Small intestine (tissue), 7 donors: ENCODE data around the gene ACOT9. TPM values are rescaled to one million over a fixed set of nuclear protein-coding genes. Genes with fewer than 3 reads are reported as not detected.
A peak's percentile ranks its signal among the peaks of the same experiment; 100 is the strongest.

ENCODE experiments used
- DNase-seq, 2 donors: peaks; one replicate each; pipeline versions ENCODE4 v3.0.0 to v3.0.0-alpha.2; 2013
- FAIRE-seq: peaks from 2 replicates; lab custom pipeline; 2012; peaks lifted over from hg19 to GRCh38; lab: Jason Lieb, UNC
- H3K27ac ChIP-seq, 3 donors: one replicate each; pipeline ENCODE4 v1.5.1; 2013; ENCODE audit warnings: low read length in 2 of 3, mild to moderate bottlenecking in 2 of 3, control low read depth in 1 of 3, inconsistent platforms in 1 of 3, low read depth in 1 of 3, moderate library complexity in 1 of 3
- H3K27me3 ChIP-seq, 3 donors: one replicate each; pipeline ENCODE4 v1.6.1; 2013; ENCODE audit warnings: low read length in 3 of 3, inconsistent platforms in 1 of 3; ENCODE audit not compliant: control insufficient read depth in 3 of 3, insufficient read depth in 3 of 3
- H3K36me3 ChIP-seq, 3 donors: one replicate each; pipeline ENCODE4 v1.6.1; 2013; ENCODE audit warnings: low read length in 3 of 3, inconsistent platforms in 1 of 3, low read depth in 1 of 3, mild to moderate bottlenecking in 1 of 3, moderate library complexity in 1 of 3; ENCODE audit not compliant: control insufficient read depth in 3 of 3, insufficient read depth in 2 of 3
- H3K4me1 ChIP-seq, 3 donors: one replicate each; pipeline ENCODE4 v1.6.1; 2013; ENCODE audit warnings: low read length in 2 of 3, inconsistent platforms in 1 of 3, low read depth in 1 of 3, mild to moderate bottlenecking in 1 of 3, moderate library complexity in 1 of 3; ENCODE audit not compliant: control insufficient read depth in 3 of 3, insufficient read depth in 2 of 3
- H3K4me3 ChIP-seq, 3 donors: one replicate each; pipeline ENCODE4 v1.5.1; 2013; ENCODE audit warnings: low read length in 3 of 3, control low read depth in 1 of 3, inconsistent platforms in 1 of 3, low read depth in 1 of 3, mild to moderate bottlenecking in 1 of 3, moderate library complexity in 1 of 3
- H3K9me3 ChIP-seq, 2 donors: one replicate each; pipeline ENCODE4 v1.6.1; 2013; ENCODE audit warnings: low read depth in 1 of 2, low read length in 1 of 2; ENCODE audit not compliant: control insufficient read depth in 2 of 2, insufficient read depth in 1 of 2
- WGBS, 3 donors: extraction: QIAGEN DNeasy Blood & Tissue Kit; methylation state at CpG; one replicate each; pipeline ENCODE4 v1.1.7; 2013; 5-methylcytosine and 5-hydroxymethylcytosine counted together
- polyA plus RNA-seq, 4 donors: library from polyadenylated mRNA; stranded (reverse) in 3 of 4; unstranded in 1 of 4; fragments of 200-250 nt in 3 of 4; fragments of 120-200 nt in 1 of 4; gene quantifications; one replicate each; pipeline versions ENCODE4 v1.2.1 to v1.2.3, GENCODE V29; 2013
- donor health status: healthy with polysubstance abuse.
- donor health status: control.
- donor health status: control.
- donor health status: Bipolar disorder and iron deficiency.
- donor health status: healthy.

The ACOT9 gene
- polyA plus RNA-seq, 4 donors, result 17.8 to 43.8 (median 30.7) TPM

DNA sequence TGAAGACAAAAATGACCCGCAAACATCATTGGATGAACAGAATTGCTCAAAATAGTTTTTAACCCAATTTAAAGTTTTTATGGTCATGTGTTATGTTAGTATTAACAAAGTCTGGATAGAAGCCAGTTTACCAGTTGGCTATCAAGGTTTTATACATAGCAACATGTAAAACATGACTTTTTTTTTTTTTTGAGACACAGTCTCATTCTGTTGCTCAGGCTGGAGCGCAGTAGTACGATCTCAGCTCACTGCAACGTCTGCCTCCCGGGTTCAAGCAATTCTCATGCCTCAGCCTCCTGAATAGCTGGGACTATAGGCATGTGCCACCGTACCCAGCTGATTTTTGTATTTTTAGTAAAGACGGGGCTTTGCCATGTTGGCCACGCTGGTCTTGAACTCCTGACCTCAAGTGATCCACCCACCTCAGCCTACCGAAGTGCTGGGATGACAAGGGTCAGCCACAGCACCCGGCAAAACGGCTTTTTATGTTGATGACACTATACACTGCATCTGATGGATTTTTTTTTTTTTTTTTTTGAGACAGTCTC is 43.3 kb upstream of the ACOT9 start:
- peak overlapping the region in 2 of 3 donors; percentile 34 to 86 for H3K27ac ChIP-seq
- FAIRE-seq (no peak), DNase-seq (peak in 1 of 2 donors; percentile 11)
- H3K4me1 ChIP-seq, result peaks cover 0 to 12% (median 6%) of the 10 kb centered on the region in 3 donors
- no peak overlapping the region for H3K4me3 ChIP-seq
- peaks cover 0 to 9% (median 3%) of the 10 kb centered on the region in 3 donors for H3K36me3 ChIP-seq
- WGBS, 3 donors, result 27 to 67% (median 57%) methylated on average over 10 to 11 of the region's 11 CpGs
- no peaks in the 10 kb centered on the region for H3K27me3 ChIP-seq
- no peaks in the 10 kb centered on the region for H3K9me3 ChIP-seq

DNA sequence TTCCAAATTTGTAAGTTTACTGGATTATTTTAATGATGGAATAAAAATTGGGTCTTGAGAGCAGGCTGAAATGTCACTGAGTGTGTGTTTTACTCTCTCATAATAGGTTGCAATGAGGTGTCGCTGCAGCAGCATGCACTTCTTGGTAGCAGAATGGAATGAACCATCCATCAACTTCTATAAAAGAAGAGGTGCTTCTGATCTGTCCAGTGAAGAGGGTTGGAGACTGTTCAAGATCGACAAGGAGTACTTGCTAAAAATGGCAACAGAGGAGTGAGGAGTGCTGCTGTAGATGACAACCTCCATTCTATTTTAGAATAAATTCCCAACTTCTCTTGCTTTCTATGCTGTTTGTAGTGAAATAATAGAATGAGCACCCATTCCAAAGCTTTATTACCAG is 42.5 kb upstream of the ACOT9 start:
- peaks cover 0 to 9% (median 3%) of the 10 kb centered on the region in 3 donors for H3K36me3 ChIP-seq
- FAIRE-seq, result no peak
- H3K4me3 ChIP-seq, result peak overlapping the region in 2 of 3 donors; percentile 68 to 79
- no peaks in the 10 kb centered on the region for H3K27me3 ChIP-seq
- peaks cover 0 to 12% (median 6%) of the 10 kb centered on the region in 3 donors for H3K4me1 ChIP-seq
- H3K27ac ChIP-seq, result peak overlapping the region in 2 of 3 donors; percentile 65 to 86
- 29 to 59% (median 57%) methylated on average over 2 of the region's 2 CpGs for WGBS, 3 donors
- no peak for DNase-seq
- H3K9me3 ChIP-seq, result no peaks in the 10 kb centered on the region

DNA sequence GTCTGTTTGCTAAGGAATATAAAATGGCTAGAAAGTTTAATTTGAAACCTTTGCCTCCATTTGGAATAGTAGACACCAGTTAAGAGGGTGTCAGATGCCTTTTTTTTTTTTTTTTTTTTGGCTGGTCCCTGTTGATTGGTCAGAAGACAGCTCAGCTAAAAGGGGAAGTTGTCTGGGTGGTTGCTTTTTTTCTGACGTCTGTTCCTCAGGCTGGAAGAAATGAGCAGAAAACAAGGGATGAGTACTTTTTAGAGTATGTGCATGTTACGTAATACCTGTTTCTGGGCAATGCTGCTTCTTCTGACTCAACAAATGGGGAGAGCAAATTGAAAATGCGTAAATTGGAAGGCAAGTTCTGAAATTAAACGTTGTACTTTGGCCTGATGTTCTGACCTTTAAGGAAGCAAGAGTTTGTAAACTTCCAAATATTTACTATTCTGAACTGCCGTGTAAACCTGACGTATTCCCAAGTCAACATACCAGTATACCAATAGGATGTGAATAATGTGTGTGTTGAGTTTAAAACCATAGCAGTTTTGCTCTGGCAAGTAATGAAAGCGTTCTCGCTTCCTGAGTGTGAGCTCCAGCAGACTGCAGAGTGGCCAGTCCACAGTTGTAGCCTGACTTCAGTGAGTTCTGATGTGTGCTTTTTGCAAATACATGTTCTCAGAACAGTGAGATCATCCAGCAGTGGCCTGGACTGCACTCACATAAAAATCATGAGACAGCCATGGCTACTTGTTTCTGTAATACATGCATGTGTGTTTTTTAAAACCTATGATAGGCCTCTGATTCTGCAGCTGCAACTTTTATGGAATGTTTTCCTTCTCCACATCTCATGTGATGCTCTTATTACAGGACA is 41.6 kb upstream of the ACOT9 start:
- Histone ChIP-seq H3K4me3 (peak overlapping the region; percentile 29 to 79 (median 68)), H3K27ac (peak overlapping the region; percentile 86 to 97 (median 86)), H3K27me3 (no peaks in the 10 kb centered on the region), H3K9me3 (no peaks in the 10 kb centered on the region), H3K36me3 (peaks cover 0 to 9% (median 3%) of the 10 kb centered on the region in 3 donors), H3K4me1 (peaks cover 0 to 9% (median 6%) of the 10 kb centered on the region in 3 donors)
- 28 to 46% (median 33%) methylated on average over 8 of the region's 8 CpGs for WGBS, 3 donors
- DNase-seq, result peak in 1 of 2 donors; percentile 44
- no peak for FAIRE-seq

DNA sequence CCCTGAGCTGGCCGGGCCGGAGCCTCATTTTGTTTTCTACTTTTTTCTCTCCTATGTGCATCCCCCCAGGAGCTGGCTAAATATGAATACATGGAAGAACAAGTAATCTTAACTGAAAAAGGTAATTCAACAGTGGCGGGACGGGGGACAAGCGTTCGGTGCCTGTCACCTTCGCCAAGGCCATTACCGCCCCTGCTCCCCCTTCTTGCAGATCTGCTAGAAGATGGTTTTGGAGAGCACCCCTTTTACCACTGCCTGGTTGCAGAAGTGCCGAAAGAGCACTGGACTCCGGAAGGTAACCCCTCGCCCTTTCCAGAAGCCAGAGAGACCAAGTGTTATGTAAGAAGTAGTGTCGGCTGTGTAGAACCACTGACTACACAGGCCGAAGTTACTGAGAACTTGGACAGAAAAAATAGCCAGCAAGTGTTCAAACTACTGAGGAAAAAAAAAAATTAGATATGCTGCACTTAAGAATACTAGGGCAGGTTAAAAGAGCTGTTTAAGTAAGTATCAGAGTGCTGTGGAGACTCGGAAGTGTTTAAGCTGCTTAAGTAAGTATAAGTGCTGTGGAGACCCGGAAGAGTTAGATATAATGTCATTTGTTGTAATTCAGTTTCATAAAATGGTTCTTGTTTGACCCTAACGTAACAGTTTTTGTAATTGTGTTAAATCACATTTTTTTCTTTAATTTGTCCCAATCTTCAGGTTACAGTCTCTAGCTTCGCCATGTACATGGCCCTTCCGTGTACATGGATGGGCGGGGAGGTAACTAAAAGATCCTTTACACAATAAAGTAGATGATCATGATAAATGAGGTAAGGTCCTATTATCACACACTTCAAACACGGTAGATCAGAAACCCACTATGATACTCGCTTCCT is 40.8 kb upstream of the ACOT9 start:
- Histone ChIP-seq H3K36me3 (peaks cover 0 to 9% (median 3%) of the 10 kb centered on the region in 3 donors), H3K27ac (peak overlapping the region; percentile 86 to 97 (median 86)), H3K9me3 (no peaks in the 10 kb centered on the region), H3K4me1 (peaks cover 0 to 7% (median 6%) of the 10 kb centered on the region in 3 donors), H3K27me3 (no peaks in the 10 kb centered on the region), H3K4me3 (peak overlapping the region; percentile 58 to 79 (median 68))
- DNase-seq (peak in 1 of 2 donors; percentile 28), FAIRE-seq (no peak)
- 12 to 34% (median 12%) methylated on average over 19 to 21 of the region's 21 CpGs for WGBS, 3 donors

DNA sequence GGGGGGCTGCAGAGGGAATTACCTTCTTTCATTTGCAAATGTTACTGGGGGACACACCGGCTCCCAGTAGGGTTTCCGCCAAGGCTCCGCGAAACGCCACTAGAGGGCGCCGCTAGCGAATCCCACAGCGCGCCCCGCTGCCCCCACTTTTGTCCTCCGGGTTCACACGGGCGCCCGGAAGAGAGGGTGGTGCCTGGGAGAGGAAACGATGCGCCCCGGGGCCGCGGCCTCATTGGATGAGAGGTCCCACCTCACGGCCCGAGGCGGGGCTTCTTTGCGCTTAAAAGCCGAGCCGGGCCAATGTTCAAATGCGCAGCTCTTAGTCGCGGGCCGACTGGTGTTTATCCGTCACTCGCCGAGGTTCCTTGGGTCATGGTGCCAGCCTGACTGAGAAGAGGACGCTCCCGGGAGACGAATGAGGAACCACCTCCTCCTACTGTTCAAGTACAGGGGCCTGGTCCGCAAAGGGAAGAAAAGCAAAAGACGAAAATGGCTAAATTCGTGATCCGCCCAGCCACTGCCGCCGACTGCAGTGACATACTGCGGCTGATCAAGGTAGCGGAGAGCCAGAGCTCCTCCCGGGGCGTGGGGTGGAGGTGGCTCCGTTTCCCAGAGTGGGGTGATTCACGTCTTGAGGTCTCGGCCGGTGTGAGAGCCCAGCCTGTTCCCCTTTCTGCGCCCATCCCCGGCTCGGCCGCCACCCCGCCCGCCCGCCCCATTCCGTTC is 40.0 kb upstream of the ACOT9 start, which contains the start of gene SAT1:
Gene SAT1 (plus strand): TSS at position 311 of the 726 bp plus-strand sequence. CDS start 179 bp downstream, at position 490.
- DNase-seq (peak; percentile 94 to 95), FAIRE-seq (no peak)
- WGBS, 3 donors, result 0 to 36% (median 11%) methylated on average over 28 to 58 of the region's 58 CpGs
- H3K9me3 ChIP-seq, result no peaks in the 10 kb centered on the region
- H3K4me1 ChIP-seq, result peaks cover 0 to 6% (median 3%) of the 10 kb centered on the region in 3 donors
- H3K27me3 ChIP-seq, result no peaks in the 10 kb centered on the region
- H3K36me3 ChIP-seq, result peaks cover 0 to 9% (median 3%) of the 10 kb centered on the region in 3 donors
- H3K27ac ChIP-seq, result peak within 1 kb of the TSS; percentile 86 to 97 (median 91)
- H3K4me3 ChIP-seq, result peak within 1 kb of the TSS; percentile 58 to 79 (median 68)

DNA sequence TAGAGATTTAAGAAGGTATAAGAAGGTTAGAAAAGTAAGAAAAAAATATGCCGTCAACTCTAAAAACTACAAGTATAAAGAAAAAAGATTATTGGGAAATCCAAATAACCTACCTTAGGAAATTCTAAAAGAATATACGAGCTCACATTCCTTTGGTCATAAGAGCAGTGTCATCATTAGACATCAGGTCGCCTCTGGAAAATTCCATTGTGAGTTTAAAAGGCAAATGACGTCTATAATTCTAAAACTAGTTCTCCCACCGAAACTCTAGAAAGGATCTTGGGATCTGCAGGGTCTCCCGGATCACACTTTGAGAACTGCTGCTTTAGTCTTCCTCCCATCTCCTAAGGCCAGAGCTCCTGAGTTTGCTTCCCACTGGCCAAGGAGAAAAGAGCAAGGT is 39.4 kb upstream of the ACOT9 start:
- 44 to 61% (median 48%) methylated on average over 6 of the region's 6 CpGs for WGBS, 3 donors
- peaks cover 0 to 9% (median 3%) of the 10 kb centered on the region in 3 donors for H3K36me3 ChIP-seq
- H3K4me3 ChIP-seq, result no peak overlapping the region
- peak overlapping the region in 2 of 3 donors; percentile 38 to 85 for H3K27ac ChIP-seq
- FAIRE-seq, result no peak
- peaks cover 0 to 6% (median 2%) of the 10 kb centered on the region in 3 donors for H3K4me1 ChIP-seq
- no peak for DNase-seq
- H3K9me3 ChIP-seq, result no peaks in the 10 kb centered on the region
- no peaks in the 10 kb centered on the region for H3K27me3 ChIP-seq

DNA sequence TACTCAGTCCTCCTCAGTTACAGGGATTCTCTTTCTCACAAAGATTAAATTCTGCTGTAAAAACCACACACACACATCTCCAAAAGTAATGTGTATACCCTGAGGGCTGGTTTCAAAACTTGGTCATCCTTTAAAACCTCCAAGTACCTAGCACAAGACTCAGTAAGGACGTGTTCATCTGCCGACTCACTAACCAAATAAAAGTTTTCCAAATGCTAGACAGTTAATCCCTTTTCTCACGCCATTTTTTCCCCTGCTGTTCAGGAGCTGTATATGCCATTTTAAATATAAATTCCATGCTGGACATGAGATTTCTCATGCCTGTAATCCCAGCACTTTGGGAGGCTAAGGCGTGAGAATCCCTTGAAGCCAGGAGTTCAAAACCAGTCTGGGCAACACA is 35.9 kb upstream of the ACOT9 start:
- Histone ChIP-seq H3K9me3 (no peaks in the 10 kb centered on the region), H3K27ac (no peak overlapping the region), H3K4me3 (no peak overlapping the region), H3K27me3 (no peaks in the 10 kb centered on the region), H3K36me3 (peaks cover 0 to 2% (median 0%) of the 10 kb centered on the region in 3 donors), H3K4me1 (peaks cover 0 to 2% (median 0%) of the 10 kb centered on the region in 3 donors)
- 66 to 79% (median 75%) methylated on average over 4 of the region's 4 CpGs for WGBS, 3 donors
- FAIRE-seq (no peak), DNase-seq (no peak)
